Gastrocnemius medialis (tissue), 4 donors: ENCODE measurements around the gene ARHGAP25. TPM values are rescaled to one million over a fixed set of nuclear protein-coding genes. Genes with fewer than 3 reads are reported as not detected.

Source experiments
- ATAC-seq, 2 donors: fragments of 150-250 bp; one replicate each; pipeline ENCODE4 v1.9.1; 2016
- DNase-seq, 2 donors: peaks; one replicate each; pipeline ENCODE4 v3.0.0-alpha.2; 2019
- H3K27ac ChIP-seq, 4 donors: fragments of 200-600 bp; sonication (generic); 1 replicate in 1 of 4; 2 replicates in 3 of 4; pipeline ENCODE4 v1.5.1; 2016 to 2018; ENCODE audit warnings: mild to moderate bottlenecking in 2 of 4, moderate library complexity in 1 of 4
- H3K27me3 ChIP-seq, 3 donors: fragments of 200-600 bp; sonication (generic) in 2 of 3; 1 replicate in 1 of 3; 2 replicates in 2 of 3; pipeline versions ENCODE4 v1.5.1 to v1.6.0; 2016 to 2019; ENCODE audit warnings: mild to moderate bottlenecking in 1 of 3, moderate library complexity in 1 of 3
- H3K36me3 ChIP-seq, 2 donors: fragments of 200-600 bp; sonication (generic) in 1 of 2; one replicate each; pipeline ENCODE4 v1.5.1; 2017 to 2018
- H3K4me1 ChIP-seq, 2 donors: fragments of 200-600 bp; sonication (generic) in 1 of 2; one replicate each; pipeline ENCODE4 v1.5.1; 2016 to 2017; ENCODE audit warnings: mild to moderate bottlenecking in 2 of 2
- H3K4me3 ChIP-seq, 4 donors: fragments of 200-600 bp; sonication (generic) in 3 of 4; 1 replicate in 1 of 4; 2 replicates in 3 of 4; pipeline ENCODE4 v1.5.1; 2016 to 2019; ENCODE audit warnings: mild to moderate bottlenecking in 2 of 4
- H3K9me3 ChIP-seq, 3 donors: fragments of 200-600 bp; sonication (generic) in 2 of 3; 1 replicate in 1 of 3; 2 replicates in 2 of 3; pipeline ENCODE4 v1.5.1; 2016 to 2019
- POLR2A ChIP-seq, 2 donors: fragments of 450-650 bp; IDR thresholded peaks; one replicate each; pipeline ENCODE4 v1.6.1; 2017; ENCODE audit warnings: antibody characterized with exemption in 2 of 2, mild to moderate bottlenecking in 2 of 2, moderate library complexity in 2 of 2
- in situ Hi-C, 4 donors: fragments of 200-750 bp; cut with MboI; loops; one replicate each; pipeline versions ENCODE4 v1.15.0 to v1.8.0; 2017; ENCODE audit warnings: low sequenced_read_pairs in 4 of 4
- intact Hi-C: fragments of 100-400 bp; cut with DNase I; formaldehyde crosslinking; loops from one replicate; pipeline ENCODE4 v1.15.1; 2023; ENCODE audit warnings: low total_unique reads
- total RNA-seq, 4 donors: library from RNA; depleted of rRNA; stranded (reverse); fragments of >200 nt; gene quantifications; one replicate each; pipeline versions ENCODE4 v1.1.0 to v1.2.3, GENCODE V29; 2016
- TF ChIP-seq, protein P1 (sequence below), 5 experiments: fragments of 450-650 bp in 3 of 5; fragments of 200-600 bp in 2 of 5; sonication (generic) in 2 of 5; IDR thresholded peaks in 4 of 5; conservative IDR thresholded peaks in 1 of 5; 1 replicate in 4 of 5; 2 replicates in 1 of 5; pipeline ENCODE4 v1.5.1; 2016 to 2019; ENCODE audit warnings: antibody characterized with exemption in 5 of 5, mild to moderate bottlenecking in 3 of 5, moderate library complexity in 3 of 5

The ARHGAP25 gene
- total RNA-seq, 4 donors from 2014 or later, result 1.9 to 6.8 (median 3.0) TPM

DNA sequence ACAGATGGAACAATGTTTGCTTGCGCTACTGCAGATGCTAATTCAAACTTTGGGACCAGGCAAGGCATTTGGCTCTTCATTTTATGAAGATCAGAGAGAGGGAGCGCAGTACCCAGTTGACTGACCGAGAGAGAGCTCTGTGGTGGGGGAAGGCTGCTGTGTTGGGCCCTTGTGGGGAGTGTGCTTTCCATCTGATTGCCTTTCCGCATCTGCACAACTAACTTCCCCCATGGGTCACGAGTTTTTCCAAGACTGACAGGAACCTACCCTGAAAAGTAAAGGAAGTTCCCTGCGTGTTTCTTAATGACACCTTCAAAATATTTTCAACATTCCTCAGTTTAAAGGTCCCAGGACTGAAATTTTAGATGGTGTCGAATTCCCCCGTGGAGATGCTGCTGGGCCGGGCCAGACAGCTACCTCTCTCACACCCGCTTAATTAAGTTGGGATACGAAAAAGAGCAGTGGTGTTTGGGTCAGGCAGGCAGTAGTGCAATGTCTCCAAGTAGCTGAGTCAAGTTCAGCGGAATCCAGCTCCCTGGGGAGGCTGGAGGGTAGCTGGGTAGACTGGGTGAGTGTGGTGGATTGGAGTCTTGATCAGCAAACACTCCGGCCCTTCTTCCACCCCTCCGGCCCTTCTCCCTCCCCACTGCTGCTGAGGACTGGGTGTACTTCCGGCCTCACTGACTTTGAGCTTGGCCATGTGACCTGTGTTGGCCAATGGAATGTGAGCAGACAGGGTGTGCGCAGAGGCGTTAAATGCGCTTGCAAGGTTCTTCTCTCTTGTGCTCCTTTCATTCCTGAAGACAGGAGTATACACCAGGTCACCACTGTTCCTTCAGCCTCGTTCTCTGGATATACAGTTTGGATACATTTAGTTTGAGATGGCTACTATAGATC, 2.3 kb upstream of the ARHGAP25 start:
- H3K27ac ChIP-seq, result no peak overlapping the region

DNA sequence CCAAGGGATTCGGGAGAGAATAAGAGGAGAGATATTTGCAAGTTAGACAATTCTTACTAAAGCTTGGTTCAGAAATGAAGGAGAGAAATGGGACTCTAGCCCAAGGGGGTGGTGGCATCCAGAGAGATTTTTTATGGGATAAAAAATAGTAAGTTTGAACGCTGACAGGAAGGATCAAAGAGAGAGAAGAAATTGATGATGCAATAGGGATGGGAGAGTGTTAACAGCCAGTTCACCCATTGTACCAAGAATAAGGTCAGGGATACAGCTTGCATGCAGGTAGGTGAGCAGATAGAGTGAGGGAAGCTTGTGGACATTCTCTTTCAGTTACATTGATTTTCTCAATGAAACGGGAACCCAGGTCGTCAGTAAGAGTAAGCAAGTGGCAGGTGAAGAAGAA, 1.2 kb upstream of the ARHGAP25 start:
- Histone ChIP-seq H3K4me1 (no peaks in the 10 kb centered on the region), H3K27me3 (no peaks in the 10 kb centered on the region), H3K4me3 (no peak overlapping the region), H3K27ac (no peak overlapping the region), H3K9me3 (no peaks in the 10 kb centered on the region), H3K36me3 (no peaks in the 10 kb centered on the region)
- DNase-seq (no peak), ATAC-seq (no peak)
- in situ Hi-C loops, result loop anchor here in 1 of 4 donors (25.0 kb wide), 1 partner anchor 179 kb away; no protein-coding TSS in a partner anchor
- intact Hi-C loops, result no loop called here
- no peak for TF ChIP-seq POLR2A (IDR thresholded peaks at IDR 0.05)
- TF ChIP-seq, protein P1, sequence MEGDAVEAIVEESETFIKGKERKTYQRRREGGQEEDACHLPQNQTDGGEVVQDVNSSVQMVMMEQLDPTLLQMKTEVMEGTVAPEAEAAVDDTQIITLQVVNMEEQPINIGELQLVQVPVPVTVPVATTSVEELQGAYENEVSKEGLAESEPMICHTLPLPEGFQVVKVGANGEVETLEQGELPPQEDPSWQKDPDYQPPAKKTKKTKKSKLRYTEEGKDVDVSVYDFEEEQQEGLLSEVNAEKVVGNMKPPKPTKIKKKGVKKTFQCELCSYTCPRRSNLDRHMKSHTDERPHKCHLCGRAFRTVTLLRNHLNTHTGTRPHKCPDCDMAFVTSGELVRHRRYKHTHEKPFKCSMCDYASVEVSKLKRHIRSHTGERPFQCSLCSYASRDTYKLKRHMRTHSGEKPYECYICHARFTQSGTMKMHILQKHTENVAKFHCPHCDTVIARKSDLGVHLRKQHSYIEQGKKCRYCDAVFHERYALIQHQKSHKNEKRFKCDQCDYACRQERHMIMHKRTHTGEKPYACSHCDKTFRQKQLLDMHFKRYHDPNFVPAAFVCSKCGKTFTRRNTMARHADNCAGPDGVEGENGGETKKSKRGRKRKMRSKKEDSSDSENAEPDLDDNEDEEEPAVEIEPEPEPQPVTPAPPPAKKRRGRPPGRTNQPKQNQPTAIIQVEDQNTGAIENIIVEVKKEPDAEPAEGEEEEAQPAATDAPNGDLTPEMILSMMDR (IDR thresholded peaks at IDR 0.05 in 4 of 5, conservative IDR thresholded peaks at IDR 0.05 in 1 of 5), result no peak

More for the DNA sequence above, 2.3 kb upstream of the ARHGAP25 start:
- in situ Hi-C loops (loop anchor here in 1 of 4 donors (25.0 kb wide), 1 partner anchor 180 kb away; no protein-coding TSS in a partner anchor), intact Hi-C loops (no loop called here)
- DNase-seq (peak in 1 of 2 donors; percentile 17), ATAC-seq (no peak)
- TF ChIP-seq, protein P1 (IDR thresholded peaks at IDR 0.05 in 4 of 5, conservative IDR thresholded peaks at IDR 0.05 in 1 of 5), result no peak
- TF ChIP-seq POLR2A (IDR thresholded peaks at IDR 0.05), result no peak
- no peaks in the 10 kb centered on the region for H3K27me3 ChIP-seq
- no peak overlapping the region for H3K4me3 ChIP-seq
- H3K9me3 ChIP-seq, result no peaks in the 10 kb centered on the region
- H3K4me1 ChIP-seq, result no peaks in the 10 kb centered on the region
- H3K36me3 ChIP-seq, result no peaks in the 10 kb centered on the region

DNA sequence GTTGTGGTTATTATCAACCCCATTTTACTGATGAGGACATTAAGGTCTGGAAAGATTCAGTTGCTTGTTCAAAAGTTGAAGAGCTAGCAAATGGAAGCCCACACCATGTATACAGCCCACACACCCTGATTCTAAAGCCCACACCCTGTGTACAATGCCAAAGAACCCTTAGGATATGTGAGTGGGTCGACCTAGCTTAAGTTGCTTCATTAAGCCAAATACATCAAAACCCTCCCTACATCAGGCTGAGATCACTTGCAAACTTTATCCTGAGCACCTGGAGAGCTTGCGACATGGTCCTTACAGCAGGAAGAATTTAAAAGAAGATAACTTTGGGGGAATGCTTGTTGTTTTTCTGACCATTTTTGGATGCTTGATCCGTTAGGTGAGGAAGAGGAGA, 435 bp upstream of the ARHGAP25 start:
- TF ChIP-seq POLR2A (IDR thresholded peaks at IDR 0.05), result no peak
- TF ChIP-seq, protein P1 (IDR thresholded peaks at IDR 0.05 in 4 of 5, conservative IDR thresholded peaks at IDR 0.05 in 1 of 5), result no peak
- Histone ChIP-seq H3K27me3 (no peaks in the 10 kb centered on the region), H3K27ac (no peak overlapping the region), H3K4me3 (no peak overlapping the region), H3K36me3 (no peaks in the 10 kb centered on the region), H3K4me1 (no peaks in the 10 kb centered on the region), H3K9me3 (no peaks in the 10 kb centered on the region)
- DNase-seq (no peak), ATAC-seq (no peak)
- intact Hi-C loops (no loop called here), in situ Hi-C loops (loop anchor here in 1 of 4 donors (25.0 kb wide), 1 partner anchor 178 kb away; no protein-coding TSS in a partner anchor)

DNA sequence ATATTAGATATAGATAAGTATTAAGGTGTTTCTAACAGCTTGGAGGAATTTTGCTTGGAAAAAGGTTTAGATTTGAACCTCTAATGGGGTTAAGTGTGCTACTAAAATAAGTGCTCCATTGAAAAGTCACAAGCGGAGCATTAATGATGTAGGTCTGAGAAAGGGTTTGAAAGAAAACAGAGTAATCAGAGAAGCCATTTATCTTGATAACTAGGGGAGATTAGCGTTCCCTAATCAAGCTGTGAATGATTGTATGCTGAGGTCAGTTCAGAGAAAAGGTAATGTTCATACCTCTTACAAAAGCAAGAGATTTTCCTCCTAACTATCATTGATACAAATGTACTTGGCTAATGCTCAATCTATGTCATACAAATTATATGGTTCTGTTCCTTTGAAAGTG, 1.5 kb downstream of the ARHGAP25 start:
- in situ Hi-C loops (loop anchor here in 1 of 4 donors (25.0 kb wide), 1 partner anchor 176 kb away; no protein-coding TSS in a partner anchor), intact Hi-C loops (no loop called here)
- Histone ChIP-seq H3K4me3 (peak overlapping the region in 1 of 4 donors; percentile 28), H3K9me3 (no peaks in the 10 kb centered on the region), H3K27ac (no peak overlapping the region), H3K27me3 (no peaks in the 10 kb centered on the region), H3K4me1 (no peaks in the 10 kb centered on the region), H3K36me3 (no peaks in the 10 kb centered on the region)
- ATAC-seq, result no peak
- DNase-seq, result no peak
- TF ChIP-seq POLR2A (IDR thresholded peaks at IDR 0.05), result no peak
- TF ChIP-seq, protein P1 (IDR thresholded peaks at IDR 0.05 in 4 of 5, conservative IDR thresholded peaks at IDR 0.05 in 1 of 5), result no peak
